H7 (cell line): Measurements from ENCODE around the gene CERS1. TPM values are rescaled to one million over a fixed set of nuclear protein-coding genes. Genes with fewer than 3 reads are reported as not detected.

Source experiments
- DNase-seq: peaks from one replicate; pipeline ENCODE4 v3.0.0; 2012
- H3K27me3 ChIP-seq: 2 replicates; pipeline ENCODE4 v1.6.0; 2011; ENCODE audit warnings: mild to moderate bottlenecking, low read length; ENCODE audit not compliant: control insufficient read depth, insufficient read depth
- H3K36me3 ChIP-seq: replicated peaks from 2 replicates; pipeline ENCODE4 v1.5.1; 2011; ENCODE audit warnings: low read length; ENCODE audit not compliant: control insufficient read depth, insufficient read depth
- H3K4me3 ChIP-seq: 2 replicates; pipeline ENCODE4 v1.5.1; 2011; ENCODE audit warnings: low read depth, mild to moderate bottlenecking, control low read depth, low read length, moderate library complexity; ENCODE audit not compliant: insufficient read depth
- total RNA-seq: library from RNA; depleted of rRNA; stranded (reverse); fragments of >200 nt; shearing (Covaris generic); gene quantifications from 2 replicates; pipeline ENCODE4 v1.2.3, GENCODE V29; 2014

Gene CERS1
- total RNA-seq, 1 experiment from 2014 or later, result 7.8 TPM

DNA sequence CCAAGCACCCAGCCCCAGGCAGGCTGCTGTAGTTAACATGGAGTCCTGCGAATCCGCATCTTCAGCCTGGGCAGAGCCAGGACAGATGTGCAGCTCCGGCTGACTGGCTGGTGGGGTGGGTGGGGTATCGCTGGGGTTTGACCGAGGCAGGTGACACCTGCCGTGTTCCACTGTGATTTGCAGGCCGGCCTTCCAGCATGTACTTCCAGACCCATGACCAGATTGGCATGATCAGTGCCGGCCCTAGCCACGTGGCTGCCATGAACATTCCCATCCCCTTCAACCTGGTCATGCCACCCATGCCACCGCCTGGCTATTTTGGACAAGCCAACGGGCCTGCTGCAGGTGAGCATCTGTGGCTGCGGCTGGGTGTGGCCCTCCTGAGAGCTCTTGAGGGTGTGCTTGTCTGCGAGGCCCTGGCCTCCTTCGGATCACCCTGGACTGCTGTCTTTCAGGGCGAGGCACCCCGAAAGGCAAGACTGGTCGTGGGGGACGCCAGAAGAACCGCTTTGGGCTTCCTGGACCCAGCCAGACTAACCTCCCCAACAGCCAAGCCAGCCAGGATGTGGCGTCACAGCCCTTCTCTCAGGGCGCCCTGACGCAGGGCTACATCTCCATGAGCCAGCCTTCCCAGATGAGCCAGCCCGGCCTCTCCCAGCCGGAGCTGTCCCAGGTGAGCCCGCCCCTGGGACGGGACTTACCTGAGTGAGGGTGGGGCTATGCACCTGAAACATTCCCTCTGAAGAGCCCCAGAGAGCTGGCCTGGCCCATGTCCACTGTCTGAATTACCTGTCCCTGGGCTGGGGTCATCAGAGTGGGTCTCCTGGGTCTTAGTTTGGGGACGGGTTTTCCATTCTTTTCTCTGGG is 30.6 kb downstream of the CERS1 start:
- peaks cover 35% of the 10 kb centered on the region for H3K36me3 ChIP-seq
- peak; percentile 77 for DNase-seq

GRCh38 chr19:18863843-18864362 is 32.1 kb downstream of the CERS1 start:
- Histone ChIP-seq H3K27me3 (no peaks in the 10 kb centered on the region), H3K36me3 (peaks cover 49% of the 10 kb centered on the region), H3K4me3 (no peak overlapping the region)
- peak; percentile 59 for DNase-seq

More for the DNA sequence above, 30.6 kb downstream of the CERS1 start:
- no peak overlapping the region for H3K4me3 ChIP-seq
- no peaks in the 10 kb centered on the region for H3K27me3 ChIP-seq

GRCh38 chr19:18862976-18863842 is 32.7 kb downstream of the CERS1 start:
- Histone ChIP-seq H3K27me3 (no peaks in the 10 kb centered on the region), H3K4me3 (no peak overlapping the region), H3K36me3 (peaks cover 54% of the 10 kb centered on the region)
- no peak for DNase-seq

DNA sequence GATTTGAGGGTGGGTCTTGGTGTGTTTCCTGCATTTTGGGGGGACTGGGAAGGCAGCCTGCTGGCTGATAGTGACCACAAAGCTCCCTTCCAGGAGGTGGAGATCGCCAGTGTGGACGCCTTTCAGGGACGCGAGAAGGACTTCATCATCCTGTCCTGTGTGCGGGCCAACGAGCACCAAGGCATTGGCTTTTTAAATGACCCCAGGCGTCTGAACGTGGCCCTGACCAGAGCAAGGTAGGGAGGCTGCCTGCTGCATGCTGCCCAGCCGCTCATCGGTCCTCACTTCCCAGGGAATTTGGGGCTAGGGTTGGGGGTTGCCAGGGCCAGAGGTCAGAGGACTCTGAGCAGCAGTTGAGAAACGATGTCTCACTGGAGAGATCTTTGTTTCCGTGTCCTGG is 34.0 kb downstream of the CERS1 start:
- Histone ChIP-seq H3K36me3 (peaks cover 58% of the 10 kb centered on the region), H3K27me3 (no peaks in the 10 kb centered on the region), H3K4me3 (no peak overlapping the region)
- no peak for DNase-seq

DNA sequence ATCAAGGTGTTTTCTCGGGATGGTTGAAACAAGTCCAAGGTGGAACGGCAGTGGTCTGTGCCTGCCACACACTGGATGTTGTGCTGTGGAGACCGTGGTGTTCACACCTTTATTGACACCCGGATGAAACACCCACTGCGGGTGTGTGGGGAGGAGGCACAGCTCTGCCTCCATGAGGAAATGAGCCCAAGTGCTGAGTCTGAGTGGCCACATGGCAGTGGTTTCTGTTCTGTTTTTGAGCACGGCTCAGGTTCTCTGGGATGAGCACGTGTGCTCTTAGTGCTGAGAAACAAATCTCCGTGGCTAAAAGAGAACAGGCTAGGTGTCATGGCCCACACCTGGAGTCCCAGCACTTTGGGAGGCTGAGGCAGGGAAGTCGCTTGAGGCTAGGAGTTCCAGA is 34.7 kb downstream of the CERS1 start:
- Histone ChIP-seq H3K36me3 (peaks cover 64% of the 10 kb centered on the region), H3K27me3 (no peaks in the 10 kb centered on the region), H3K4me3 (no peak overlapping the region)
- DNase-seq, result no peak

DNA sequence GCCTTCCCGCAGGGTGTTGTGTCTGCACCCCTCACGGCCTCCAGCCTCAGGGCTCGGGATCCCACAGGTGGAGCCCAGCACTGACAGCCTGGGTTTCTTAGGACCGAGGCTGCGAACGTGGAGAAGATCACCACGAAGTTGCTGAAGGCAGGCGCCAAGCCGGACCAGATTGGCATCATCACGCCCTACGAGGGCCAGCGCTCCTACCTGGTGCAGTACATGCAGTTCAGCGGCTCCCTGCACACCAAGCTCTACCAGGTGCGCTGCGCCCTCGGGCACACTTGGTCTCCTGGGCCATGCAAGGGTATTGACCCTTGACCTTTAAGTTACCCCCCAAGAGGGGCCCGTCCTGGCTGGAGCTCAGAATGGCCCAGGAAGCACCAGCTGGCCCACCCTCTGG is 35.2 kb downstream of the CERS1 start:
- peaks cover 69% of the 10 kb centered on the region for H3K36me3 ChIP-seq
- no peaks in the 10 kb centered on the region for H3K27me3 ChIP-seq
- no peak for DNase-seq

GRCh38 chr19:18860302-18860700 is 35.7 kb downstream of the CERS1 start:
- Histone ChIP-seq H3K36me3 (peaks cover 72% of the 10 kb centered on the region), H3K27me3 (no peaks in the 10 kb centered on the region), H3K4me3 (no peak overlapping the region)
- no peak for DNase-seq

More for the DNA sequence above, 35.2 kb downstream of the CERS1 start:
- no peak overlapping the region for H3K4me3 ChIP-seq

- peaks cover 73% of the 10 kb centered on the region for H3K36me3 ChIP-seq
- no peaks in the 10 kb centered on the region for H3K27me3 ChIP-seq
These were observed 36.2 kb downstream of the CERS1 start for GRCh38 chr19:18859676-18860301.

DNA sequence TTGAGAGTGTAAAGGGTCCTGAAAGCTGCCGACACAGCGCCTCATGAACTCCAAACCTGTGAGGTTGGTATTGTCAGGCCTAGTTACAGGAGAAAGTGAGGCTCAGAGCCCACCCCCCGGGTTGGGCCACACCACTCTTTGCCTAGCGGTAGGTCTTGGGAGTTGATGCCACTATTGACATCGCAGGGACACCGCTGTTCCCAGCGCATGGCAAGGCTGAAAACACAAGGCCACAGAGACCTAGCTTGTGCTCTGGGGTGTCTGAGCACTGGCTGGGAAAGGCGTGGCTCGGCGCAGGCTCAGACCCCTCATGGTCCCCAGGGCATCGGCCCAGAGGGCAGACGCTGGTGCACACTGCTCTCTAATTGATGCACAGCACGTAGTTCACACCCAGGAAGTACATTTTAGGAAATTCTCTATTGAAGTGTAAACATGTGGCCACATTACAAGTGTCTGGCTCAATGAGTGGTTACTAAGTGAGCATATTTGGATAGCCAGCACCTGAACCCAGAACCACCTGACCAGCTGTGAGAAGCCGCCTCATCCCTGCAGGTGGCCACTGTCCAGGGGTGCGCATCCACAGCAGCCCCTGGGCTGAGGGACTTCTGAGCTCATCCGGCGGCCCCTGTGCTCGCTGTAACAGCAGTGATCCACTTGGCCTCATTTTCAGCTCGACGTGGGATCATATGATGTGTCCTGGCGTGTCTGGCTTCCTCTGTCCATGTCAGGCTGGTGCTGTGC is 36.9 kb downstream of the CERS1 start:
- no peak overlapping the region for H3K4me3 ChIP-seq
- no peaks in the 10 kb centered on the region for H3K27me3 ChIP-seq
- H3K36me3 ChIP-seq, result peaks cover 78% of the 10 kb centered on the region
- no peak for DNase-seq

More at GRCh38 chr19:18859676-18860301, 36.2 kb downstream of the CERS1 start:
- H3K4me3 ChIP-seq, result no peak overlapping the region
- no peak for DNase-seq

- H3K36me3 ChIP-seq, result peaks cover 72% of the 10 kb centered on the region
- no peak overlapping the region for H3K4me3 ChIP-seq
- no peaks in the 10 kb centered on the region for H3K27me3 ChIP-seq
- DNase-seq, result no peak
These were observed 38.7 kb downstream of the CERS1 start for GRCh38 chr19:18857223-18857622.

DNA sequence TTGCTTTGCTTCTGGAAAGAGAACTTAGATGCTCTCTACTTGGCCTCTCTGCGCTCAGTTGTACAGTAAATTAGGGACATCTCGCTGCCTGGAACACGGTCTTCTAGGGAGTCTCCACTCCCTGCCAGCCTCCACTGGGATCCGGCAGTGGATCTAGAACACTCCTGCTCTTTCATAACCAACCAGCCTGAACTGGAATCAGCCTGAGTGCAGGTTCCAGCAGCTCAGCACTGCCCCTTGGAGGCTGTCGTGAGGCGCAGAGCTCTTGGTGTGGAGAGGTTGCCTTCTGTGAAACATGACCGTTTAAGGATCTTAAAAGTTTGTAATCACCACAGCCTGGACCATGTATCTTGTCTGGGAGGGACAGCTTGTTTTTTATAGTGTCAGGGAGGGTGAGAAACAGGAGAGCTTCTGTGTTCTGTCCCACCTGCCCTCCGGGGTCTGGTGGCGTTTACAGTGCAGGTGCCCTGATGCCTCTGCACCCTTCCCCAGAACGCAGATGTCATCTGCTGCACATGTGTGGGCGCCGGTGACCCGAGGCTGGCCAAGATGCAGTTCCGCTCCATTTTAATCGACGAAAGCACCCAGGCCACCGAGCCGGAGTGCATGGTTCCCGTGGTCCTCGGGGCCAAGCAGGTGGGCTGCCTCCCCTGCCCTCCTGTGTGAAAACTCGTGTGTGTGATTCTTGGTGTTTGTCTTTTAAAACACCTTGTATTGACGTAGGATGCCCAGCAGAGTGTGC is 39.4 kb downstream of the CERS1 start:
- Histone ChIP-seq H3K4me3 (no peak overlapping the region), H3K36me3 (peaks cover 72% of the 10 kb centered on the region), H3K27me3 (no peaks in the 10 kb centered on the region)
- DNase-seq, result peak; percentile 81

DNA sequence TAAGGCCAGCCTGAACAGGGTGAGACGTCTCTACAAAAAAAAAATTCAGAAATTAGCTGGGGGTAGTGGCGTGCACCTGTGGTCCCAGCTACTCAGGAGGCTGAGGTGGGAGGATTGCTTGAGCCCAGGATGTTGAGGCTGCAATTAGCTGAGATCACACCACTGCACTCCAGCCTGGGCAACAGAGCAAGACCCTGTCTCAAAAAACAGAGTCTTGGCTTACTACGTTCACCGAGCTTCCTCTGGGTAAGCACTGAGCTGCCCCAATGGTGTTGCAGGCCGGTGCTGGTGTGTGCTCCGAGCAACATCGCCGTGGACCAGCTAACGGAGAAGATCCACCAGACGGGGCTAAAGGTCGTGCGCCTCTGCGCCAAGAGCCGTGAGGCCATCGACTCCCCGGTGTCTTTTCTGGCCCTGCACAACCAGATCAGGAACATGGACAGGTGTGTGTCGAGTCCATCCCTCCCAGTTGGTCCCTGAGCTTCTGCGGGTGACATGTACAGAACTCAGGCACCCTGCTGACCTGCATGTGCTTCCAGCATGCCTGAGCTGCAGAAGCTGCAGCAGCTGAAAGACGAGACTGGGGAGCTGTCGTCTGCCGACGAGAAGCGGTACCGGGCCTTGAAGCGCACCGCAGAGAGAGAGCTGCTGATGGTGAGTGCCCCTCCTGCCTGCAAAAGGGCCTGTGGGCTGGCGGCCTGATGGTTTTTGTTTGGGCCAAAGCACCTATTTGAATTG is 40.1 kb downstream of the CERS1 start:
- Histone ChIP-seq H3K4me3 (no peak overlapping the region), H3K36me3 (peaks cover 68% of the 10 kb centered on the region), H3K27me3 (no peaks in the 10 kb centered on the region)
- DNase-seq, result no peak

- Histone ChIP-seq H3K27me3 (no peaks in the 10 kb centered on the region), H3K36me3 (peaks cover 64% of the 10 kb centered on the region), H3K4me3 (no peak overlapping the region)
- DNase-seq, result peak; percentile 59
These were observed 41.0 kb downstream of the CERS1 start for GRCh38 chr19:18854982-18855381.
